ENCODE data around the gene KPTN. TPM values are rescaled to one million over a fixed set of nuclear protein-coding genes. Genes with fewer than 3 reads are reported as not detected.

Gene KPTN
- total RNA-seq, 1 experiment from 2014 or later = 3.3 TPM

DNA sequence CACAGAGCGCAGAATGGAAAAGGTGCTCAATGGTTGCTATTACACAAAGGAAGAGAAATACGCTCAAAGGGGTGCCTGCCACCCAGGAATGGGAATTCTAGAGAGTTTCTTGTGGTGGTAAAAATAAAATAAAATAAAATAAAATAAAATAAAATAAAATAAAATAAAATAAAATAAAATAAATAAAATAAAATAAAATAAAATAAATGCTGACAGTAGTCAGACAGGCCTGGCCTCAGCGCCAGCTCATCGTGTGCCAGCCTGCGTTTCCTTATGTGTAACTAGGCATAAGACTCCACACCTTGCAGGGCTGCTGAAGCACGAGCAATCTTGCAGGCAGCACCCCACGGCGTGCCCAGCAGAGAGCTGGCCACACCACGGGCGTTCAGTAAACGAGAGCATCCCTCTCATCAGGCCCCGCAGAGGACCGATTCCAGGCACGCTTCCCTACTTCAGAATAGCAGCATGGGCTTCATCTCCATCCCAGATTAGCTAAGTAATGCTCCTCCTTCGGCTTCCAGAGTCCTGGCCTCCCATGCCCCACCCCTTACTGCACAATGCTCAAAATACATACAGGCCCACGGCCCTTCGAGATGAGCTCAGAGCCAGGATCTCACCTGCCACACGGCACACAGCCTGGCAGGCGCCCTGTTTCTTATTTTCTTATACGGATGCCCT lies 25.3 kb upstream of the KPTN start:
- no peak for DNase-seq (ENCODE audit: low read depth)

DNA sequence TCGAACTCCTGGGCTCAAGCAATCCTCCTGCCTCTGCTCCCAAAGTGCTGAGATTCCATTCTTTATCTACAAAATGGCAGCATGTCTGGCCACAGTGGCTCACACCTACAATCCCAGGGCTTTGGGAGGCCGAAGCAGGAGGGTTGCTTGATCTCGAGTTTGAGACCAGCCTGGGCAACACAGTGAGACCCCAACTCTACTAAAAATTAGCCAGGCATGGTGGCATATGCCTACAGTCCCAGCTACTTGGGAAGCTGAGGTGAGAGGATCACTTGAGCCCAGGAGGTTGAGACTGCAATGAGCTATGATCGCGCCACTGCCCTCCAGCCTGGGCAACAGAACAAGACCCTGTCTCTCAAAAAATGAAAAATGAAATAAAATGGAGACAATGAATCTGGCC lies 24.7 kb upstream of the KPTN start:
- DNase-seq (ENCODE audit: low read depth) = no peak

DNA sequence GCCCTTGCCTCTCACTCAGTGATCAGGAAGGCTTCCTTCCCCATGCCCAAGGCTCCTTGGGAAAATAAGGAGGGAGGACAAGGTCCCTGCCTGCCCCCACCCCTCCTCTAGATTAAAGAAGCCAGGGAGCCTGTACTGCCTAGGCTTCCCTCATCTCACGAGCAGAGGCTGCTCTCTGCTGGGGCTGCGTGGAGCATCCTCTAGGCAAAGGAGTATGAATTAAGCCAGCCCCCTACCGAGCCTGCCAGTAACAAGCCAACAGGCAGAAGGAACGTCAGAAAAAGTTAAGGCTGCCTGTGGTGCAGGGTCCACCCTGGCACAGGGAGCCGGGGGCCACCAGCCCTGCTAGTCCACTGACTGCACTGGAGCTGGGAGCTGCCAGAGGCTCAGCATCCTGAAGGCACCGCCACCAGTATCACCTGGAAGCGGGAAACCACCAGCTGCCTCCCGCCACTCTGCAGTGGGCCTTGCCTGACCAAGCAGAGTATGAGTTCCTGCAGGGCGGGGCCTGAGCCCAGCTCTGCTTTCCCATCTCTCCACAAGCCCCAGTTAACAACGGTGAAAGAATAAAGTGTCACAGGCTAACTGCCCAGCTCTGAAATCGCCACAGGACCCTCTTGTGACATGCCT lies 24.0 kb upstream of the KPTN start:
- DNase-seq (ENCODE audit: low read depth) = no peak

DNA sequence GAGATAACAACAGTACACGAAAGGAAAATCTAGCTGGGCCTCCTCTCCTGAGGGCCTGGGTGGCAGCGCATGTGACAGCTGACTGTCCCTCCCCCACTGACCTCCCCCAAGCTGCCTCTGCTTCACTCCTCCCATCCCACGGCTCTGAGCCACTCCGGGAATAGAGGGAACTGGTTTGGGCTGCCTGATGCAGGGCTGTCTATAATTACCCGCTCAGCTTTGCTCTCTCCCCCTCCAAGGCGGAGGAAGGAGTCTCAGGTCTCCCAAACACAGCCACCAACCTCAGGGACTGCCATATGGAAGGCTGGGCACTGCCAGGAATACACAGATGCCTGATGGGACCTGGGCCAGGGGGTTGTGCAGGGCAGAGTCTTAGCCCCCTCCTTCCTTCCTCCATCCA lies 23.0 kb upstream of the KPTN start:
- no peak for DNase-seq (ENCODE audit: low read depth)

DNA sequence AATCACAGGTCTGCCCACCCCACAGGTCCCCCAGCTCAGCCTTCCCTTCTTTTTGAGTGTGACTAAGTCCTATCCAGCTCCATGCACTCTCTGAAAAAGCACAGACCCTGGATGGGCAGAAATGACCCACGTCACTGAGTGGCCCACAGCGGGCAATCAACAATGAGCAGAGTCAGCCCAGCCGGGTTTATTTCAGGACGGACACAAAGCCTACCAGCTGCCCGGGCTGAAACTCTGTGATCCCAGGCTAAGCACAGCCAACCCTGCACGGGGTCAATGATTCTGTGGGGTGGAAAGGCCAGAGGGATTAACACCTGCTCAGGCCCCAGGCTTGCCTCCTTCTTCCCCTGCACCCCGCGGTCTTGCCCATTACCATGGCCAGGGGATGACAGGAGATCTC lies 22.4 kb upstream of the KPTN start:
- DNase-seq (ENCODE audit: low read depth) = no peak

DNA sequence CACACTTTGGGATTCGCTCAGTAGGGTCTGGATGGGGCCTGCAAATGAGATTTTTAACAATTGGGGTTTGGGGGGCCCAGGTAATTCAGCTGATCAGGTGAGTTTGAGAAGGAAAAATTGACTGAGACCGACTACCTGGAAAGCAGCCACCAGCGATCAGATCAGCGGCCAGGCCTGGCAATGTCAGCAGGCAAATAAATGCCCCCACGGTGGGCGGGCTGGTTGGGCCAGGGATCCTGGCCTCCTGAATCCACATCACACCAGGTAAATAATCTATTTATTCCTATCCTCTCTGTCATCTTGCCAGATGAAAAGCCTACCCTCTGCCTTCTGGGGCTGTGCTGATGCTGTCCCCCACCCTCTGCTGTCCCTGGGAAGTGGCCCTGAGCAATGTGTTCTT lies 21.5 kb upstream of the KPTN start:
- no peak for DNase-seq (ENCODE audit: low read depth)

DNA sequence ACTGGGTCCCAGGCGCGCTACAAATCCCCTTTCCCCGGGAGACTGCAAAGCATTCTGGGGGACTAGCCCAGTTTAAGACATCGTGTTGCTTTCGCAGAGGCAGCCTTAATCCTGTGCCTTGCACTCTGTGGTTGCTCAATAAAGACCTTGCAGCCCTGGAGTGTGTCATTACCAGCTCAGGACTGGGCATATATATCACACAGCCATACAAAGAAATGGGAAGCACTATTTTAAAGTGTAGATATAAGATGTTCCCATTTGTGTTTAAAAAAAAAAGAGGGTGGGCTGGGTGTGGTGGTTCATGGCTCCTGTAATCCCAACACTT lies 19.8 kb upstream of the KPTN start:
- DNase-seq (ENCODE audit: low read depth) = no peak

DNA sequence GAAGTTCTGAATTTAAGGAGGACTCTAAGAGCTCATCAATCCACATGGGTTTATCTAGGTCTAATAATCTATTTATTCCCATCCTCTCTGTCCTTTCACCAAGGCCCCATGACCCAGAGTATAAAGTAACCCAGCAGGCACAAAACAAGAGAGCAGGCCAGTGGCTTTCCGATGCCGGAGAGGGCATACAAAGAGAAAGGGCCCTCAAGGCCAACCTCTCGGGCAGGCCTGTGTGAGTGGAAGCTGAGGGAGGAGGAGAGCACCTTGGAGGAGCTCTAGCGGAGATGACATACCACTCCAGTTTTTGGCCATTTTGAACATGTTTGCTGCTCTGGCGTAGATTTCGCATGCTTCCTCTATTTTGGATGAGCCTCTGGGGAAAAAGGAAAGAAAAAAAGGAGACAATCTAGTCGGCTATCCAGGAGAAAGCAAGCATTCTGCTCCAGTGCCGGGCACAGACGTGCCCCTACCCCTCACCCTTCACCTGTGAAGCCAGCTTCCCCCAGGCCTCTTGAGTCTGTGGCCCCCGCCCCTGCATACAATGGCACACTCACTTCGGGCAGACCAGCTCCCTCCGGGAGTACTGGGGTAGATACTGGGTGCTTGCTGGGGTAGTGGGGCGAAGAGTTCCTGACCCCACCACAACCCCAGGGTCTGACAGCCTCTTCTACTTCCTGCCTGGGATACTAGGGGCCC lies 19.3 kb upstream of the KPTN start:
- DNase-seq (ENCODE audit: low read depth) = no peak

DNA sequence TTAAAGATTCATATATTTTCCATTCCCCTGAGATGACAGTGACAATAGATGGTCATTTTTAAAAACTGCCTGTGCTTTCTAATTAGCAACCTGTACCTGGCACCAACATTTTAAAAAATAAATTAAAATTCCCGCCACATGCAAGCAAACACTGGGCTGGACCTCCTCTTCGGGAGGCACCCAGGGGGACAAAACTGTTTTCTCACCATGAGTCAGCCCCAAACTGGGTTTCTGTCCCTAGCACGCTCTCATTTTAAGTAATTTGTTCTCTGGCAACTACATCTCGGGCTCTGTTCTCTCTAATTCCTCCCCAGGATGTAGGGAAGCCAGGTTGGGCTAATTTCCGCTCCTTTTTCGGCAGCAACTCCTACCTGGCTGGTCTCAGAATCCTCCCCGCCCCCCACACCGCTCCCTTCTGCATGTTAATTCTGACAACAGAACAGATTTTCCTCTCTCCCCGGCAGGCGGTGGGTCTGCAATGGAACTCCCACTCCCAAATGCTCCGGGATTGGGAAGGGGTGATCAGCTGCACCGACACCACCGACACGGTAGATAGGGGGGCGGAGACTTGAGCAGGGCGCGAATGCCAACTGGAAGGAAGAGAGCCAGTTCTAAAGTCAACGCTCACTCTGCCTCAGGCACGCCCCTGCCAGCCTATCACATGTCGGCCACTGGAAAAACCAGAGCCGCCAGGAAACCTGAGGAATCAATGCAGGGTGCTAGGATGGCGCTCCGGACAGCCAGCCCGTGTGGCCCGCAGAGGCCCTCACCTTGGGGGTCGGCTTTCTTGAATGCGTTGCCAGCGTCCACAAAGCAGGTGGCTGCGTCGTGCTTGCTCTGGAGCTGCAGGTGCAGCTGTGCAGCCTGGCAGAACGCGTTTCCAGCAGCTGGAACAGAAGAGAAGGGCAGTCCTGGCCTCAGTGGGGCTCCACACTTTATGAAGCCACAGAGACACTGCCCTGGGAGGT lies 16.1 kb upstream of the KPTN start:
- DNase-seq (ENCODE audit: low read depth) = no peak

DNA sequence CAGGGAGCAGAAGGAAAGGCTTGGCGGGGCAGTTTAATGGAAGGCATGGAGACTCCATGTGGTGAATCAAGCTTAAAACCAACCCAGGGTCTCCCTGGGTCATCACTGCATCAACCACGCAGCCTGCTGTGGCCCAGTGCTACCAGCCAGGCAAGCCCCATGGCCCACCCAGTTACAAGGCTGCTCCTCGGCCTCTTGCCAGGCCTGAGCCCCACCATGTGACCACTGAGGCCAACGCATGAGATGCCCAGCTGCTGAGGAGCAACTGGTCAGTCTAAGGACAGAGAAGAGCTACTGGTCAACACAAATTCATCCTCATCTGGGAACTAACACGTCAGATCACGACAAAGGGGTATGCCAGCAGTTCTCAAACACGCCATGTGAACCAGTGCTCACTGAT lies 15.4 kb upstream of the KPTN start:
- no peak for DNase-seq (ENCODE audit: low read depth)

DNA sequence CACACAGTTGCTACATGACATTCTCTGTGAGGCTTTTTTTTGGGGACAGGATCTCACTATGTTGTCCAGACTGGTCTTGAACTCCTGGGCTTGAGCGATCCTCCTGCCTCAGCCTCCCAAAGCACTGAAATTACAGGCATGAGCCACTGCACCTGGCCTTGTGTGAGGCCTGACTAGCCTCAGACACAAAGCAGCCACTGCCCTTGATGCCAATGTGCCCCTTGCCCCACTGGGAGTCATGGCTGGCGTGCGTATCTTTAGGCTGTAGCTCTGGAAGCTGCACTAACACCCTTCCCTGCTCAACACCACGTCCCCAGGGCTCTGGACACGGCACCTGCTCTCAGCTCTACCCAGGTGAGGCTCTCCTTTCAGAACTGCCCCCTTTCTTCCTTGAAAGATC lies 14.5 kb upstream of the KPTN start:
- DNase-seq (ENCODE audit: low read depth) = no peak

DNA sequence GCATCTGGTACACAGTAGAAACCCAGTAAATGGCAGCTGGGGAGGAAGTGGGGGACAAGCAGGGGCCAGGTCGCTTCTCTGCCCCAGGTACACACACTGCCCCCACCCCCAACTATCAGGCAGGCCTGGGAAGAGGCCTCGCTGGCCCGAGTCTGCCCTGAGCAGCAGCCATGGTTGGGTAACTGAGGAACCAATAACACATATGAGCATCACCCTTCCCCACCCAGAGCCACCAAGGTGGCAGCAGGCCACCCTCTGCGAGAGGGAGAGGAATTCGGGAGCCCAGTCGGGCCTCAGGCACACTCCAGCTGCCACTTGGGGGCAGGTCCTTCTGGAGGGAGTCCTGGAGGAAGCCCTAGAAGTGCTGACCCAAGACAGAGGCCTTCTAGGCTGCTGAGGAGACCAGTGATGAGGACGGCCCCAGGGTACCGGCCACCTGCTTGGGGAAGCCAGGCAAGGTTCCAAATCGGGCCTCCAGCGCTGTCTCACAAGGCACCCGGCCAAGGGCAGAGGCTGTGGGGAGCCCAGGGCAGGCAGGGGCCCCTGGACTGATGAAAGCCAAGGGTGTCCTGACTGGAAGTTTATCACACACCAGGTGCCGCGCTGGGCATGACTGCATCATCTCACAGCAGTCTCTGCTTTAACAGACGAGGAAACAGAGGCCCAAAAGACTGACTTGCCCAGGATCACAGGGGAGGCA lies 14.0 kb upstream of the KPTN start:
- no peak for DNase-seq (ENCODE audit: low read depth)

DNA sequence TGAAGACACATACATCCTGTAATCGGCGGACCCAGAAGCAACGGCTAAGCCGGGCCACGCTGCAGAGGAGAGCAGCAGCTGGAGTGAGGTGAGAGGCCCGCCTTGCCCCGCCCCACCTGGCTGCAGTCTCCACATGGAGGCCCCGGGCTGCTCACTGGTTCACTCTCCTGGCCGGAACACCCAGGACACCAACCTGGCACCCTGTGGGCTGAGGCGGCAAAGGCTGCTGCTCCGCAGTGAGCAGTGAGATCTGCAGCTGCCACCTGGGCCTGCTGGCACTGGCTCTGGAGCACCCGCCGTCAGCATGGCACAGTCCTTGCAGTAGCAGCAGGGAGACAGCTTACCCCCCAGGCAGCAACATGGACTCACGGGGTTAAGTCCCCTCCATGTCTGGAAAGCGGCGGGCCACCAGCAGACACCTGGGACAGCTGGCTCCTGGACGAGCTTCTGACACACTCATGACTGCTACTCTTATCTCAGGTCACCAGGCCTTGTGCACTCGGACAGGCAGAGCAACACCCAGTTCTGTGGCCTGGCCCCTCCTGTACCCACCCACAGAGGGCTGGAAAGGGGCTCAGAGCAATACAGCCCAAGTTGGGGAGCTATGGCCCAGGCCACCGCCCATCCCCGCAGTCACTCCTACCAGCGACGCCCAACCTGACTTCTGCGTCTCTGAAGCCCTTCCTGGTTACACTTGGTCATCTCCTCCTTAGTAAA lies 13.2 kb upstream of the KPTN start:
- no peak for DNase-seq (ENCODE audit: low read depth)

DNA sequence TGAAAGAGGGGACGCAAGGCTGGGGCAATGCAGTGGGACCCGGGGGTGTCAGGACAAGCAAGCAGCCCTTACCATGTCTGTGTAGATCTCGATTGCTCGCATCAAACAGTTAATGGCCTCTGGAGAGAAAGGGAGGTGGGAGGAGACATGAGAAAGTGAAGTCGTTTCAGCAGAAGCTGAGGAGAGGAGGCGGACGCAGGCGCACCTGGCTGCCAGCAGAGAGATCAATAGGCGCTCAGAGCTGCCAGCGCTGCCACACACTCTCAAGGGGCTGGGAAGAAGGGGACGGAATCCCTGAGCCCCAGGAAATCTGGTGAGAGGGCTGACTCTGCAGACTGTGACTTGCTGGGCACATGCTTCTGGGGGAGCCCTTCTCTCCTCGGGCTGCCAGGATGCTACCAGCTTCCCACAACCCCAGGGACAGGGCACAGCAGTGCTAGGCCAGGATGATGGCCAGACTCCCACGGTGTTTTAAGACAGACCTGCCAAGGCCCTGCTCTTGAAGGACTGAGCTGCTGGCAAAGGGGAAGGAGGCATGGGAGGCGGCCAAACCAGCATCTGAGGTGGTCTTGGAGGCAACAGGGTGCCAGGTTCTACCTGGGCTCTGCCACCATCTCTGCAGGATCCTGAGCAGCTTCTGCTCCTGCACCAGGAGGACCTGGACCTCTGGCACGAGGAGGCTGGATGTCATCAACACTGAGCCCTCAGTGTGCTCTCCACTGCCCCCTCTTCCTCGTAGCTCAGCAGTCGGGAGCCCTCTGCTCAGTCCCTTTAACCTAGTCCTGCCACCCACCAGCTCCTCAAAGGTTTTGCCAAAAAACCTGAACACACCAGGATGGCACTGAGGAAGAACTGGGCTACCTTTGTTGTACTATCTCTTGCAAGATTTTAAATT lies 11.7 kb upstream of the KPTN start:
- no peak for DNase-seq (ENCODE audit: low read depth)

DNA sequence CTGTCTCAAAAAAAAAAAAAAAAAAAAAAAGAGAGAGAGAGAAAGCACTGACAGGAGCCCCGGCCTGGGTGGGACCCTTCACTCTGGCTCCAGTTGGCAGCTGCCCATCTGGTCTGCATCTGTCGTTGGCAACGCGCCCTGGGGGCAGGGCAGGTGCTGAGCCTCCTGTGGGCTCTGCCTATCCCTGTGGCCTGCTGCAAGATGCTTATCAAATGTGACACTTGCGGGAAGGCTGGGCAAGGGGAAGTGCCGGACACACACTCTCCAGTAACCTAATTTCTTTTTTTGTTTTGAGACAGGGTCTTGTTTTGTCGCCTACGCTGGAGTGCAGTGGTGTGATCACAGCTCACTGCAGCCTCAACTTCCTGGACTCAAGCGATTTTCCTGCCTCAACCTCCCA lies 10.7 kb upstream of the KPTN start:
- no peak for DNase-seq (ENCODE audit: low read depth)

DNA sequence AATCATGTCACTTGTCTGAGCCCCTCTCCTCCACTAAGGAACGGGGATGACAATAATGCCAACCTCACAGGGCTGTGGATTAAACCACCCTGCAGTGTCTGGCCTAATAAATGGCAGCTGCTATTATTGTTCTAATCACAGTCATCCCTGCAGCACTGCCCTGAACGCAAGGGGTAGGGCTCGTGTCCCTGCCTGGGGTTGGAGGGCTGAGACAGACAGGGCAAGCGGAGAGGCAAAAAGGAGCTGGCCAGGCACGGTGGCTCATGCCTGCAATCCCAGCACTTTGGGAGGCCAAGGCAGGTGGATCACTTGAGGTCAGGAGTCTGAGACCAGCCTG lies 10.2 kb upstream of the KPTN start:
- no peak for DNase-seq (ENCODE audit: low read depth)

DNA sequence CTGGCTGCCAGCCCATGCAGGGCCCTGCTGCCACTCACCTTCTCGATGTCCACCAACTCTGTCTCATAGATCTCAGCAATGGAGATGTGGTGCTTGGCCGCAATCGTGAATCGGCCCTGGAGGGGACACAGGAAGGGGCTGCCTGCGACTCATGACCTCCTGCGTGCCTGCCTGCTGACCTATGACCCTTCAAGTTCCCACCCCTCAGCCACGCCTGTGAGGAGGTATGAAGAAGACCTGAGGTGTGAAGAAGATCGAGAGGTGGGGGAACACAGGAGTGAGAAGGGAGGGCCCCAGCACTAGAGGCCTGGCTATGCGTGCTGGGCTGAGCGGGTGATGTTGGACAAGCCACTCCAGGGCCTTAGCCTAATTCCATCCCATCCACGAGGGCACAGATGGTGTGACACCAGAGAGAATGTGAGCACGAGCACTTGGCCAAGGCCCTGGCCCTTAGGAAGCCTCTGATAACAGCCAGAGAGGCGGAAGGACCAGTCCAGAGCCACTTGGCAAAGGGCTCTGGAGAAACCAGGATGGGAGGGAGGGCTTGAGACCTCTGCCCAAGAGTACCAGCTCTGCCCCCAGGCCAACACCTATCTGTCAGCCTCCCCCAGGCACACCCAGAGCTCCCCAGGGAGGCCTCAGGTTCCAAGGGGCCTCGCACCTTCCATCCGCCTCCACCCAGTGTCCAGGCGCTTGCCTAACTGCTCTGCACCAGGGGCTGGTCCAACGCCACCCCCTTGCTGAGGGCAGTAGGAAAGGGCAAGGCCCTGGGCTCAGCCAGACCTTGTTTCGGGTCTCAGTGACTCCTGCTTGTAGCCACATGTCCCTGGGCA lies 9.6 kb upstream of the KPTN start:
- no peak for DNase-seq (ENCODE audit: low read depth)

DNA sequence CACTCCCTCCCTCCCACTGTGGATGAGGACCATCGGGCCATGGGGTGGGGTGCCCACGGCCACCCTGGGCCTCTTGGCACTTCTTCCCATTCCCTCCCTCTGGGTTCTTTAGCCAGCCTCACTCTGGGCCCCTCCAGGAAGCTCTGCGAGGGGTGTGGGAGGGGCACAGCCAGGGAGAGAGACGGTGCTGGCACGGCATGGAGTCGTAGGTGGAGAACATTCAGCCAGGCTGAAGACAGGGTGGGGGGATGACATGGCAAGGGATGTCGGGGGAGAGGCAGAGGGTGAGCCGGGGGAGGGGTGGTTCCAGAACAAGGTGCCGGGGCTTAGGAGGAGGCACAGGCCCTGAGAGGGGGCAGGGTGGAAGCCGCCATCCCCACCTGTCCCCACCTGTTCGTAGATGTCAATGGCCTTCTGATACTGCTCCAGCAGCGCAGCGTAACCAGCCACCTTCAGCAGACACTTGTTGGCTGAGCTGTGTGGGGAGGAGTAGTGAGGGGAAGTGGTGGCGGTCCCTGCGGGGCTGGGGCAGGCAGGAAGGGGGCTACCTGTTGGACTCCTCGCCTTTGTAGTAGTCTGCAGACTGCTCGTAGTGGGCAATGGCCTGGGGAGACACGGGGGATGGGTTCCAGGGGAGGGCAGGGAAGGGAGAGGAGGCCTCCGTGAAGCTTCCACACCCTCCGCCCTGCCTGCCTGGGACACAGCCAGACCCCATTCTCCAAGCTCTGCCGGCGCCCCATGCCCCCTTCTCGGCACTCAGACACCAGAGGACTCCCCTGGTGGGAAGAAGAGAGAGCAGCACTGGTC lies 8.8 kb upstream of the KPTN start:
- DNase-seq (ENCODE audit: low read depth) = no peak
